ENCODE measurements around the gene ACAA2. TPM values are rescaled to one million over a fixed set of nuclear protein-coding genes. Genes with fewer than 3 reads are reported as not detected.

The ACAA2 gene
- total and polyA plus RNA-seq, 10 of the 15 experiments (the other 5 are each of a cell fraction or from before 2014, with no cell fraction given), result 43.1 to 134 (median 64.6) TPM

- ChIA-PET CTCF (interaction anchor here (0.6 to 10.0 kb wide), 19 partner anchors 8 to 1567 kb away, joined by 3 to 177 read pairs (median 4); no protein-coding TSS in a partner anchor), RAD21 (ENCODE audit: unreplicated experiment) (interaction anchor here (0.7 to 3.2 kb wide), 11 partner anchors 10 to 498 kb away, joined by 3 to 26 read pairs (median 3); no protein-coding TSS in a partner anchor), POLR2A (no interaction called here), SMC1A (ENCODE audit: uncharacterized antibody, unreplicated experiment) (interaction anchor here (0.5 to 8.7 kb wide), 12 partner anchors 14 to 1416 kb away, joined by 3 to 63 read pairs (median 4); no protein-coding TSS in a partner anchor)
- no peaks in the 10 kb centered on the region for H3K79me2 ChIP-seq (ENCODE audit: control insufficient read depth, insufficient read depth, low read length)
- H3K4me2 ChIP-seq (ENCODE audit: control insufficient read depth, insufficient read depth), result no peak overlapping the region
- no peak overlapping the region for H3K4me3 ChIP-seq
- no TSS peak for BruUV-seq (replicated peaks)
- no peak overlapping the region for H3K27ac ChIP-seq (ENCODE audit: control insufficient read depth, insufficient read depth)
- no peaks in the 10 kb centered on the region for H3K4me1 ChIP-seq (ENCODE audit: control insufficient read depth, insufficient read depth, low read length)
- in situ Hi-C loops (cut with MboI), result loop anchor here (5.0 kb wide), 3 partner anchors 302 to 1182 kb away; no protein-coding TSS in a partner anchor
- H3K27me3 ChIP-seq (replicated peaks in 1 of 2; ENCODE audit: control insufficient read depth in 2 of 2, insufficient read depth in 2 of 2, low read length in 1 of 2), result no peaks in the 10 kb centered on the region; a peak in 1 of 4 replicates
- intact Hi-C loops (cut with micrococcal nuclease; ENCODE audit: unreplicated experiment), result loop anchor here (2.0 to 10.0 kb wide), 4 partner anchors 72 to 1182 kb away; no protein-coding TSS in a partner anchor
- FAIRE-seq (no peak), DNase-seq (ENCODE audit: low read depth, low spot score) (no peak), ATAC-seq (no peak)
- no peak for TF ChIP-seq ZBTB4 (CRISPR knock-in tag; IDR thresholded peaks at IDR 0.05)
- TF ChIP-seq MTA2 (IDR thresholded peaks at IDR 0.05; ENCODE audit: low read depth), result no peak
- no peak for TF ChIP-seq IRF4 (IDR thresholded peaks at IDR 0.05; ENCODE audit: low read depth, low read length)
- TF ChIP-seq RFX5 (IDR thresholded peaks at IDR 0.05; ENCODE audit: low read depth, low read length), result no peak
- no peak for TF ChIP-seq MYB (IDR thresholded peaks at IDR 0.05; ENCODE audit: borderline replicate concordance, low read depth, low read length)
- TF ChIP-seq ZNF622 (IDR thresholded peaks at IDR 0.05), result no peak
- no peak for TF ChIP-seq ZBED1 (IDR thresholded peaks at IDR 0.05; ENCODE audit: borderline replicate concordance)
- TF ChIP-seq SPI1 (IDR thresholded peaks at IDR 0.05; ENCODE audit: borderline replicate concordance, insufficient read depth, low read depth, low read length), result no peak
- no peak for TF ChIP-seq SUPT20H (IDR thresholded peaks at IDR 0.05; ENCODE audit: borderline replicate concordance, control insufficient read depth, low read depth, low read length)
- no peak for TF ChIP-seq CBX5 (IDR thresholded peaks at IDR 0.05; ENCODE audit: low read depth)
- no peak for TF ChIP-seq MEF2B (IDR thresholded peaks at IDR 0.05; ENCODE audit: partially characterized antibody, poor library complexity, severe bottlenecking)
- no peak overlapping the region for H2AFZ ChIP-seq (ENCODE audit: control insufficient read depth, low read depth, low read length)
- no peaks in the 10 kb centered on the region for H3K36me3 ChIP-seq (ENCODE audit: control insufficient read depth in 2 of 2, insufficient read depth in 2 of 2, low read length in 1 of 2)
- 40% methylated on average over 12 of the region's 12 CpGs for WGBS (ENCODE audit: insufficient coverage, insufficient replicate concordance, low lambda C conversion rate, missing lambda C conversion rate)
- no peak overlapping the region for H3K9ac ChIP-seq (ENCODE audit: control insufficient read depth, insufficient read depth, low read length)
- H3K9me3 ChIP-seq (replicated peaks; ENCODE audit: control insufficient read depth, insufficient read depth, low read length), result no peaks in the 10 kb centered on the region
- H4K20me1 ChIP-seq (ENCODE audit: control insufficient read depth, insufficient read depth), result no peaks in the 10 kb centered on the region; the same call in 1 of the 2 replicates
Observed at GRCh38 chr18:49859725-49860124, 46.4 kb upstream of the ACAA2 start.
